Cardiac muscle cell (in vitro differentiated cells and primary cell): ENCODE data around the gene CTNNA2. TPM values are rescaled to one million over a fixed set of nuclear protein-coding genes. Genes with fewer than 3 reads are reported as not detected.

Experiments used
- DNase-seq, 2 donors: peaks; one replicate each; pipeline versions ENCODE4 v3.0.0 to v3.0.0-alpha.2; 2010 to 2017; ENCODE audit warnings: low read depth in 1 of 2, low spot score in 1 of 2
- H3K27ac ChIP-seq: fragments of 200-600 bp; sonication (generic); 2 replicates; pipeline ENCODE4 v1.5.1; 2016
- H3K27me3 ChIP-seq: fragments of 200-600 bp; sonication (generic); 2 replicates; pipeline ENCODE4 v1.6.0; 2016; ENCODE audit warnings: control low read depth
- H3K36me3 ChIP-seq: fragments of 200-600 bp; sonication (generic); 2 replicates; pipeline ENCODE4 v1.5.1; 2016; ENCODE audit warnings: control low read depth
- H3K4me1 ChIP-seq: fragments of 200-600 bp; sonication (generic); 2 replicates; pipeline ENCODE4 v1.8.1; 2017; ENCODE audit warnings: low read depth, mild to moderate bottlenecking, mixed run types
- H3K4me3 ChIP-seq: fragments of 200-600 bp; sonication (generic); 2 replicates; pipeline ENCODE4 v1.5.1; 2016; ENCODE audit warnings: mild to moderate bottlenecking
- H3K9me3 ChIP-seq: fragments of 200-600 bp; sonication (generic); 2 replicates; pipeline ENCODE4 v1.5.1; 2017; ENCODE audit warnings: low read depth, mild to moderate bottlenecking, control low read depth
- CTCF ChIP-seq: IDR thresholded peaks from 2 replicates; pipeline ENCODE4 v1.5.1; 2012; ENCODE audit warnings: low read depth, mild to moderate bottlenecking, low read length
- polyA plus RNA-seq: library from polyadenylated mRNA; unstranded; fragments of >200 nt; fragmentation: Nextera tagmentation; extraction: Ambion mirVana; gene quantifications from 2 replicates; pipeline ENCODE4 v1.2.1, GENCODE V29; 2016
- total RNA-seq: library from RNA; depleted of rRNA; stranded (reverse); fragments of >200 nt; gene quantifications from 2 replicates; pipeline ENCODE4 v1.2.3, GENCODE V29; 2016

The CTNNA2 gene
- total and polyA plus RNA-seq, 2 experiments from 2014 or later = 7.4 to 17.4 TPM

DNA sequence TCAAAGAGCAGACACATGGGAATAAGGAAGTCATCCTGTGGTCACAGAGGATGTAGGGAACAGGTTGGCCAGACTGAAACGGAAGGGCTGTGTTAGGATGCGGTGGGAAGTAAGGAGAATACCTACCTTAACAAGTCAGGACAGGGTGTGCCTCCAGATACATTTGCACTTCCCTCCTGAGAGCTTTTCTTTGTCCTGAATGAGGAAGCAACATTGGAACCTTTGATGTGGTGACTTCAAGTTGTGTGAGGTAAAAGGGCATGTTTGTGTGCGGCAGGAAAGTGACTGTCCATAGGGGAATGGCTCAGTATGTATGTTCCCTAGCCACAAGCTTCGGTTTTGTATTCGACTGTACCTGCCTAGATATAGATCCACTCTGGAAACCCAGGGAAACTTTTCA lies 816.6 kb downstream of the CTNNA2 start:
- Histone ChIP-seq H3K27ac (no peak overlapping the region), H3K9me3 (no peaks in the 10 kb centered on the region), H3K4me3 (no peak overlapping the region), H3K4me1 (peaks cover 15% of the 10 kb centered on the region), H3K36me3 (no peaks in the 10 kb centered on the region), H3K27me3 (no peaks in the 10 kb centered on the region)
- no peak for DNase-seq
- TF ChIP-seq CTCF = no peak

DNA sequence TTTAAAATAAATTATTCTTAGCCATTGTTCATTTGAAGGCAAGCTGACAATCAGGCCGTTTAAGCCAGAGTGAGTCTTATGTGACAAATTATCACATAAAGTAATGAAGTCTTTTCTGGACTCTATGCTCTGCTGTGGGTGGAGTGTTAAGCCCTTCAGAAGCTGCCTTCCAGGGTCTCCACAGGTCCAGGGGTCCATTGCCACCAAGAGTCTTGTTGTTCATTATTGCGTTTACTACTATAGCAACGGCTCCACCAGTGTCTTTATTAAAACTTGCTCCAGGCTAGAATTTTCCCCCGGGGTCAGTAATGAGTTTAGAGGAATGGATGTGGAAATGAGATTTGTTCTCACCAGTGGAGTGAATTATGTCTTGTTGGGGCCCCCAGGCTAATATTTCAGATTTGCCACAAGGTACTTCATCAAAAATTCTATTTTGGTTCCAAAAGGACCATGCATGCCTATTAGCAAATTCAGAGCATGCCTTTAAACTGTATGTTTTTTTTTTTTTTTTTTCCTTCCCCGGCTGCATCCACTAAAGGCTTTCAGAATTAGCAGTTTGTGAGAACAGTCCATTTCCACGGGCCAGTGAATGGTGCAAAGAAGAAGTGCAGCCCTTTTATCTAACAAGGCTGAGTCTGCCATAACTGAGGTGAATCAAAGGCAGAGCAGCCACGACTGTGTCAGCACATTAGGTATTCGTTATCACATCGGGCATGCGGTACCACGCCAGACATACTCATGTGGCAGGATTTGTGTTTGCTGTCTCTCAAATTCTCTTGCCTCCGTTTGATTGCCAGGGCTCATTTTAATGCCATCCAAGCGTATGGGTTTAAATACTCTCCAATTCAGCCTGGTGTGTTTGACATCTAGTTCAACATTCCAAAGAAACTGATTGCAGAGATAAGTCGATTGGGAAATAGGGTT lies 817.9 kb downstream of the CTNNA2 start:
- no peak for TF ChIP-seq CTCF
- peaks cover 15% of the 10 kb centered on the region for H3K4me1 ChIP-seq
- DNase-seq = no peak

DNA sequence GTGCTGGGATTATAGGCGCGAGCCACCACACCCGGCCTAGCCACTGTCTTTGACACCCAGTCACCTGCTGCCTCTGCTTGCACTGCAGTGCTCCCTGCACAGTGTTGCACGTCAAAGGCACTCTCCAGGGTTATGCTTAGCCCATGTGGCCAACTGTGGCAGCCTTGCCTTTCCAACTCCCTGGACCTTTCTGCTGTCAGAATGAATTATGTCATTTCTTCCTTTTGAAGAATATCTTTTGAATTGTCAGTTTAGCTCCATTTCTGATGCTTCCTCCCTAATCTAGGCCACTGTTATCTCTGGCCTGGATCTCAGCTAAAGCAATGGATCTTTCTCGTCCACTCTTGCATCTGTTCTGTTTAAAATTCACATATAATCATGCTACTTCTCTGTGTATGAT lies 821.0 kb downstream of the CTNNA2 start:
- no peak for DNase-seq
- TF ChIP-seq CTCF = no peak
- no peaks in the 10 kb centered on the region for H3K27me3 ChIP-seq
- H3K36me3 ChIP-seq = no peaks in the 10 kb centered on the region
- H3K4me1 ChIP-seq = no peaks in the 10 kb centered on the region
- no peaks in the 10 kb centered on the region for H3K9me3 ChIP-seq
- H3K4me3 ChIP-seq = no peak overlapping the region
- no peak overlapping the region for H3K27ac ChIP-seq

More for the DNA sequence above, 817.9 kb downstream of the CTNNA2 start:
- H3K27ac ChIP-seq = no peak overlapping the region
- H3K27me3 ChIP-seq = no peaks in the 10 kb centered on the region
- no peaks in the 10 kb centered on the region for H3K36me3 ChIP-seq
- no peak overlapping the region for H3K4me3 ChIP-seq
- H3K9me3 ChIP-seq = no peaks in the 10 kb centered on the region

GRCh38 chr2:80335411-80335810 lies 822.6 kb downstream of the CTNNA2 start:
- TF ChIP-seq CTCF = no peak
- H3K27ac ChIP-seq = no peak overlapping the region
- no peak for DNase-seq
- H3K4me1 ChIP-seq = no peaks in the 10 kb centered on the region
- H3K9me3 ChIP-seq = no peaks in the 10 kb centered on the region
- H3K27me3 ChIP-seq = no peaks in the 10 kb centered on the region
- no peak overlapping the region for H3K4me3 ChIP-seq
- H3K36me3 ChIP-seq = no peaks in the 10 kb centered on the region

DNA sequence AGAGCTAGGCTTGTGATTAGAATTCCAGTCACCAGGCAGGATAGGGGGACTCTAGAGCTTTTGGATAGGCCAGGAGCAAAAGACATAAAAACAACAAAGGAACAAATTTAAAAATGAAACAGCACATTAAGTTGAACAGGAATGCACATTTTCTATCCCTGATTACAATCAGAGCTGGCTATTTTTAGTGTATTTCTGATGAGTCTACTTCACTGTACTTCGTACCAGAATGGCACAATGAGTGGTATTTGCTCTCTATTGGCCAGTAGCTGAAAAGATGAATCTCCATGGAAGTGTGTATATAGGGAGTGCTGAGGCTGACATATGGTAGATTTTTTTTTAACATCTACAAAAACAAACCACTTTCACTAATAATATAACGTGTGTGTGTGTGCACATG lies 825.9 kb downstream of the CTNNA2 start:
- no peak overlapping the region for H3K4me3 ChIP-seq
- H3K27me3 ChIP-seq = no peaks in the 10 kb centered on the region
- no peaks in the 10 kb centered on the region for H3K4me1 ChIP-seq
- no peak for TF ChIP-seq CTCF
- DNase-seq = no peak
- no peak overlapping the region for H3K27ac ChIP-seq
- no peaks in the 10 kb centered on the region for H3K36me3 ChIP-seq
- no peaks in the 10 kb centered on the region for H3K9me3 ChIP-seq
